Femur (tissue), 1 donor: ENCODE measurements around the gene ROBO2.

Experiments
- DNase-seq: peaks from one replicate; pipeline ENCODE4 v3.0.0-alpha.2; 2017

Gene ROBO2

DNA sequence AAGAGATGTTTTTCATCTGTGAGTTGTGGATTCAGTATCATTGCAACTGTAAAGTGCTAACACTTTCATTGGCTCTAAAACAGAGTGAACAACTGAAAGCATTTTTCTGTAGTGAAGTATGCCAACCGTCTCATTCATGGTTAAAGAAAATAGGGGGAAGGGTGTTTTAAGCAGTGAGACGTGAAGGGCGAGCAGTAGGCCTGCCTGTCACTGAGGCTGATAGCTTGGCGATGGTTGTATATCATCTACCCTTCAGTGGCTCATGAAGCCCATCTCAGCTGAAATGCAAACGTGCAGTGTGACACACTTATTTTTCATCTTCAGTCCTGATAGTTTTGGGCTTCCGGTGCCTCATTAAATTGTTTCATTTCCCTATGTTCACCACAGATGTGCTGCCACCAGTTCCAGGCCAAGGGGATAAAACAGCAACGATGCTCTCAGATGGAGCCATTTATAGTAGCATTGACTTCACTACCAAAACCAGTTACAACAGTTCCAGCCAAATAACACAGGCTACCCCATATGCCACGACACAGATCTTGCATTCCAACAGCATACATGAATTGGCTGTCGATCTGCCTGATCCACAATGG, 562.0 kb downstream of the ROBO2 start:
- DNase-seq = no peak

DNA sequence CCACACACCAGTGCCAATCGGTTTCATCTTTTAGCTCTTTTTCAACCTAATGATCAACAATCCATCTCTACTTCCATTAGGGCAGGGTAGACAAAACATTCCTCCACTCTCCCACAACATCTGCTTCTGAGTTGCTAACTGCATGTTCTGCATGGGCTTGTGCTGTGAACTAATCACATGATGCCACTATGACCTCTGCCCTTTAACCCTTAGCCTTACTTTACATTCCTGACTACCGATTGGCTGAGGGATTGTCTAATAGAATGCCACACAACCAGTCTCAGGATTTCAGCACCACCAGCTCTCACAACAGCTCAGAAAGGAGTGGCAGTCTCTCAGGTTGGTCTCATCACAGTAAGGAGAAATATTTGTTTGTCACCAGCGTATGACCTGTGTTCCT, 562.8 kb downstream of the ROBO2 start:
- DNase-seq = no peak

DNA sequence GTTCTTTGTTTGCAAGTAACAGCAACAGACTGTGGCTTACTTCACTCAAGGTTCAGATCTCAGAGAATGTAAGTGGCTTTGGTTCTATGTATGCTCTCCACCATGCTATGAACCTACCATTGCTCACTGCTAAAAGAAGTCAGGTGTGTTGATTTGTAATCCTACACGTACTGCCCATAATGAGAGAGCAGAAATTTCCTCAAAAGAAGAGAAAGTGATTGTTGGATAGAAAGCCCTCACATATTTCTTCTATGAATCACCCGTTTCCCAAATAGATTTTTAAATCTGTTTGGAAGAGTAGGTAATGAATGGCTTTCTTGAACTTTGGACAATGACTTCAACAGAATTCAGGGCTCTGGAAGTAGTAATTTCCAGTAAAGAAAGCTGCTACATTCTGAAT, 565.4 kb downstream of the ROBO2 start:
- DNase-seq = no peak

DNA sequence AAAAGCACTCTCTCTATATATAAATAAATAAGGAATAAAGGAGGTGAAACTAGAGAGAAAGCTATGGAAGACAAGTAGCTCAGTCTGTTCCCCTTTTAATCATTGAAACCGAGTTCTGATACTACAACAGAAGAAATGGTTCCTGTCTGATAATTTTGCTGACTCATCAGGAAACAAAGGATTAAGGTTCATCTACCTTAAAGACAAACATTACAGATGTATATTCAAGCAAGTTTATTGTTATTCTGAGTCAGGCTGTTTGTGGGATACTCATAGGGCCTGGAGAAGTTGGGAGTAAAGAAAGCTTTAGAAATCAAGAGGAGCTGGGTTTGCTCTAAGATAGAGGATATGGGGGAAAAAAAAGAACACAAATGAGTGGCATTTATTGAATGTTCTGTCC, 566.0 kb downstream of the ROBO2 start:
- no peak for DNase-seq

DNA sequence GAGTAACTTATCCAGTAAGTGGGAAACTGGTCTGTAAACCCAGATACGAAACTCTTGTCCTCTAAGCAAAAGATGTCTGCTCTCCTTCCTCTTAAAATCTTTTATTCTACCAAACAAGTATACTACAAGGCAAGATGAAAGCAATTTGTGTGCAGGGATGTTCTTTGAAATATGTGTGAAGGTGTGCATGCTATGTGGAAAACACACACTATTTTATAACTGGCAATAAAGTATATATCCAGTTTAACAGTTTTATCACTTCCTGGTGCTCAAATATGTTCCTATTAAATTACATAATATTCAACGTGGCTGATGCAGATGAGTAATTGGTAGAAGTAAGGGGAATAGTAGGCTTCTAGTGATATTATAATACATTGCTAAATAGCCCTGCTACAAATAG, 566.5 kb downstream of the ROBO2 start:
- DNase-seq = no peak

DNA sequence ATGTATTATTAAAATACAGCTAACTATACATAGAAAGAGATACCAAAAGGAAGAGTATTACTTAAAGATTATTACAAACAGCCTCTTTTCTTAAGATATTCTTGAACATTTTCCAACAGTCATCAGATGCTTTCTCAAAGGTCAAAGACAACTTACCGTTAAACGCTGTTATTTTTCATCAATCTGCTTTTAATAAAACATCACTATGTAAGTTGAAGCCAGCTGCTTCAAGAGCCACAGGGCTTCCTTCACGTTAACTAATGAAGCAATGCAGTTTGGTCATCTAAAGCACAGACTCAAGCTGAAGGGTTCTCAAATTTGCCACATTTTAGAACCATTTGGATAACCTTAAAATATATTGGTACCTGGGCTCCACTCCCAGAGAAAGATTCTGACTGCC, 578.8 kb downstream of the ROBO2 start:
- DNase-seq = no peak

DNA sequence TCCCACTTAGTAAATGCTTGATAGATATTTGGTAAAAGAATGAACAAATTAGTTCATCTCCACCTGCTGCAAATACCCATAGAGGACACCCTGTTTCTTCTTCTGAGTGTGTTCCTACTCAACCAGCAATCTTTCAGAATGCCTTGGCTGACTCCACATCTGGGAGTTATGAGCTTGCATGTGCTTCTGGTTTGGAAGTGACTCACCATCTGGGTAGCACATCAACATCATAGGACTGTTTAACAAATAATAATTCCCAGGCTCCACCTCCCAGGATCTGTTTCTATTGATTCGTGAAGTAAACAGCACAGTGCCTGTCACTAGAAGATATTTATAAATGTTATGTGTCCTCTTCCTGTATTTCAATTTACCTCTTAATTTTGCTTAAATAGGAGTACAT, 580.1 kb downstream of the ROBO2 start:
- DNase-seq = no peak

DNA sequence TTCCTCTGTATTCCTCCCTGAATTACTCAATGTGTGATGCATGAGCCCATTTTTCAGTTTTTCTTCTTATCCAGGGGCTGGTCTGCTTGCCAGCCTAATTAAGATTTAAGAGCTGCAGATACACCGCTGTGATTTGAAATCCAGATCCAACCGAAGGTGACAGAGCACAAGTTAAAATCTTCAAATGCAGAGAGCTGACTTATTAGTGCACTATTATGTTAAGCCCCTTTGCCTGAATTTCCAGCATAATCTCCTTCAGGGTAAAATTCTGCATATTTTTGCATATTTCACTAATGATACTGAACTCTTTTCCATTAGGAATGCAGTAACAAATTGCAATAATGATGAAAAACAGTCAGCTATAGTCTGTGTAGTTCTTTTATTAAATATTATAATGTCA, 583.6 kb downstream of the ROBO2 start:
- no peak for DNase-seq

DNA sequence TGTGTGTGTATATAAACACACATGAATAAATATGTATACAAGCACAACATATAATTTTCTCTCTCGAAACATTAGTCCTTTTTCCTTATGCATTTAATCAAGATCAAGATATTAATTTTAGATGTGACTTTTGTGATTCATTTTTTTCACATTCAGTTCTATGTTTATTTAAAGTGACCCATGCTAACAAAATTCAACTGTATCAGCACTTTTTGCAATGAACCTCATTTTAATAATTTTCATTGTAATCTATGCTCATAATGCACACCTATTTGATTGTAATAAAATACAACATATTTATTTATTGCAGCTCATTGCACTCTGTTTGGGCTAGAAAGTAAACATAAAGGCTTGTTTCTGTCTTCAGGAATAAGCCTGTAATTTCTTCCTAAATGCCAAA, 586.3 kb downstream of the ROBO2 start:
- no peak for DNase-seq

DNA sequence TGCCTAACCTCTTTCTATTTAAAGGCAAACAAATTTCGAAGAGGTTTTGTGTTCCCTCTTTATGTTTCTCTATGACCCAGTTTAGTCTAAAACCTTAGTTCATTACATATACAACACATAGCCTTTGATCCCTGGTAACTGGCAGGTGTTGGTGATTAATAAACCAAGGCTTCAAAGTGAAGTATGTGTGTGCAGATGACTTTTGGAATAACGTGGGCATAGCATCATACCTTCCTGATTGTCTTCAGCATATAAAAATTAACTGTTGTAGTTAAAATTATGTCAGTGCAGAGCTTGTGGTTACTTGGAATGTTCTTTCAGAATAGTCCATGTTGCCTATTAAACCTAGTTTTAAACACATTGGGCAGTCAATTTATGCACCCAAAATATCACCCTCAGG, 608.3 kb downstream of the ROBO2 start:
- DNase-seq = no peak

DNA sequence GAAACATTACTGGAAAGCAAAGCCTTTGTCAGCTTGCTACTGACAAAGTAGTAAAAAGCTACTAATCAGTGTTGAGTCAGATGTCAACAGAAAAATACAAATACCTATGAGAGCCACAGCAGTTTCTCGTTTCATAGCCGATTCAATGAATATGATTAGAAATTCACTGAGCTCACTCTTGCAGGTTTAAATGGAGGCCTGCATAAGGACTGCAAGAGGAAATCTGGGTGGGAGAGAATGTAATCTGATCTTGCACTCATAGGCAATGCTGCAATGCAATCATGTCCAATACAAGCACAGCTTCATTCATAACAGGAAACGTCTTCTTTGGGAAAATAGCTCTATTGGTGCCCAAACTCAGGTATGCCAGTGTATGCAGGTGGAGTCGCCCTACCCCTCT, 608.8 kb downstream of the ROBO2 start:
- no peak for DNase-seq

DNA sequence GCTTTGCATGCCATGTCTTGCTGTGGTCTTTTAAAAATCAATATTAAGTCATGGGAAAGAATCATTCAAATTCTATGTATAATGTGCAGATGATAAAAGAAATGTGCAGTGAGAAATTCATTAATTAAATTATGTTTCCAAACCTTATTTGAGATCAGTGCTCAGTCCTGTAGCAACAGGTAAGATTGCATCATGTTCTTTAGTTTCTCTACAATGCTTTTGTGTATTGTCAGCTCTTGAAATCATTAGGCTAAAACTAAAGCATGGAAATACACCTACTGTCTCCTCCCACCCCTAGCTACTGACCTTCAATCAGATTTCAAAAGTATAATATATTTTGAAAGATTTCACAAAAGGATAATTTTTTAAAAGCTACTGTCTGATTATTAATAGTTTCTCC, 612.7 kb downstream of the ROBO2 start:
- DNase-seq = no peak

DNA sequence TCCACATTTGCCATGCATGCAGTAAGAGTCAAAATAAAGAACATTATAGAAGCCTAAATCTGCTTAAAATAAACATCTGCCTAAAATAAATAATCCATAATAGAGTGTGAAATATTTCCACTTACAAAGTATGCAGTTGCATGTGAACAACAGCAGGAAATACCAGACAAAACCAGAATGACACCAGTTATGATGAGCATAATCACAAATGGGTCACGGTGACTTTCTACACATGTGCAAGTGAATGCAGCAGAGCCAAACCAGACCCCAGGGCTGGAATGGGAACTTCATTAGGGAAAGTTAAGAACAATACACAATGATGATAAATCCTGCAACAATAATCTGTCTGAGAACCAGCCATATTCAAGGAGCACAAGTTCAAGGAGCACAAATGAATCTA, 615.5 kb downstream of the ROBO2 start:
- no peak for DNase-seq

DNA sequence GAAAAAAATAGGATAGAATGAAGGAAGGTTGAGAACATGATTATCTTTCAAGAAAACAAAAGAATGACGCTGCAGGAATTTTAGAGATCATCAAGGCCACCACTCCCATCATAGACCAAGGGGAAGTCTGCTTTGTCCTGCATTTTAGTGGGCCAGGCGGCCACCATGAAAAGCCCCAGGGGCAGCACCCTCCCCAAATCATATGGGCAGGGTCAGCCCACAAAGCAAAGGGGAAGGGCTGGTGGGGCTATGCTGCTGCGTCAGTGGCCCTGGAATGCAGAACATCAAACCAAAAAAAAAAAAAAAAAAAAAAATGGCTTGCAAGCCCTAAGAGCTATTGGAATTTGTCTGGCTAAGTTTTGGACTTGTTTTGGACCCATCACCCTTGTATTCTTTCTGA, 620.8 kb downstream of the ROBO2 start:
- DNase-seq = no peak

DNA sequence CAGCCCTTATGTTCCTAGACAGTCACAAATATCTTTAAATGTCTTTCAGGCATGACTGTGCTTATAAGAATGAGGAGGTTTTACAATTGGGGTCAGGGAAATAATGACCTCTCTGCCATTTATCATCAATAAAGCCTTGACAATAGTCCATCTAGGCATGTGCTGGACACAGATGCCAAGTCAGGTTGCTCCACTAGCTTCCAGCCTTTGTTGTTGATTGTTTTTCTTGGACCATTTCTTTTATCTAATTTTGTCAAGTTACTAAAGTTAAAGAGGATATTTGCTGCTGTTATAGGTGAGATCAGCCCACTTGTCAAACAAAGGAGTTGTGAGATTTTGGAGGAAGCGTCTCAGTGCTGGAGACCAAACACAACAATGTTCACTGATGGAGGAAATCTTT, 628.0 kb downstream of the ROBO2 start:
- no peak for DNase-seq

DNA sequence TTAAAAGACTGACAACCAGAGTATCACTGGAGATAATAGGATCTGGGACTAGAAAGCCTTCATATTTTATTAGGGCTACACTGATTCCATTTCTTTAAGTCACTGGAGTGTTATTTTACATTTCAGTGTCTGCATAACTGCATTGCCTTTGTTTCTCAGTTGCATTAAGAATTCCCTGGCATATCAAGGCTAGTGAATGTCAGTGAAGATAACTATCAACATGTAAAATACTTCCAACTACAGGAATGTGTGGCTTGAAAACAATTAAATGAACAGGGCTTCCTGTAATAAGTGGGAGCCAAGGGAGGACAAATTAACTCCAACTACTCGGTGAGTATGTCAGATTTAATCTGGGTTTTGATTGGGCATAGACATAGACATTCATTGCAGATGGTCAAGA, 628.5 kb downstream of the ROBO2 start:
- DNase-seq = no peak

DNA sequence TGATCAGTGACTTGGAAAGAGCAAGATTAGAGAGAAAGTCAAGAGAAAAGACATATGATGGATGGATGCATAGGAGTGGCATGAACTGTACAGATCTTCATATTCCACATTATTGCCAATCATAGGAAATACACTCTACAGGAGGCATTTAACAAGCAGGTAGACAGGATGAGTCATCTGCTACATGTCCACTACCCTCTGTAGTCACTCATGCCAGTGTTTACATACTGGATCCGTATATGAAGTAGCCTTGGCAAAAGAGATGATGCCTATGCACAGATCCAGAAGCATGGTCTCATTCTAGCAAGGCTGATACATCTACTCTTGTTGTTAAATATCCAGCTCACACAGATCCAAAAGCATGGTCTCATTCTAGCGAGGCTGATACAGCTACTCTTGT, 632.1 kb downstream of the ROBO2 start:
- no peak for DNase-seq

DNA sequence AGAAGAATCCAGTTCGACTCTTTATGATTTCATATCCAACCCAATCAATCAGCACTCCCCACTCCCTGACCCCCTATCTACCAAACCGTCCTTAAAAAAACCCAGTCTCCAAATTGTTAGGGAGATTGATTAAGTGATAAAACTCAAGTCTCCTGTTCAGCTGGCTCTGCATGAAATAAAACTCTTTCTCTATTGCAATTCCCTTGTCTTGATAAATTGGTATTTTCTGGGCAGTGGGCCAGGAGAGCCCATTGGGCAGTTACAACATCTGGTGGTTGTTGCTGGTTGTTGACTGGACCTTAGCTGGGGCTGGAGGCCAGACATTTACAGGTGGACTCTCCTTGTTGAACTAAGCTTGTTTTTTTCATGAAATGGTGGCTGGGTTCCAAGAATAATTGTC, 642.3 kb downstream of the ROBO2 start:
- DNase-seq = no peak

DNA sequence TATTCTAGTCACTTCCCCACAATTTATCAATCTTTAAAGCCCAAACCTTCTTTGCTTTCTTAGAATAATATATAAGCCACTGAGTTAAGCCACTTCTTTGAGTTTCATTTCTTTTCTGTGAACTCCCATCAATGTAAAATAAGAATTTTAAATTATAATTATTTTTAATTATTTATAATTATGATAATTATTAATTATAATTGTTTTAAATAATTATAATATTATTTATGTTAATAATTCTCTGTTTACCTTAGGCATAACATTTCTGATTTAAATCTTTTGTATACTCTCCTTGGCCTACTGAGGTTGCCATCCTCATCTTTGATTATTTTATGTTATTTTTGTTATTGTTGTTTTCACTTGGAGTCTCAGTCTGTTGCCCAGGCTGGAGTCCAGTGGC, 644.2 kb downstream of the ROBO2 start:
- no peak for DNase-seq

DNA sequence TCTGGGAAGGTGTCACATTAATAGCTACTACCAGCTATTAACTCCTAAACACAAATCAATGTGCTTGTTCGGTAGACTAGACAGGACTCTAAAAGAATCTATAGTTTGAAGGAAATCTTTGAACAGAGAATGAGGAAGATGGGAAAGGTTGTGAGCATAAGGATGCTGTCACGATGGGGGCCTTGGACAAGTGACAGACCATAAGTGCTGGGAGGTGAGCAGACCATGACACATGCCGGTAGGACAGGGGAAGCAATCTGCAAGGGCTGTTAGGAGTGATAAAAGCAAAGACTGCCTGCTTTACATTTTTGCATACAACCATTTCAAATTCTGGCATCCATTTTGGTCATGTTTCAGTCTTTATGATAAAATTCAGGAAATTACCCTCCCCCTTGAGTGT, 645.8 kb downstream of the ROBO2 start:
- no peak for DNase-seq

DNA sequence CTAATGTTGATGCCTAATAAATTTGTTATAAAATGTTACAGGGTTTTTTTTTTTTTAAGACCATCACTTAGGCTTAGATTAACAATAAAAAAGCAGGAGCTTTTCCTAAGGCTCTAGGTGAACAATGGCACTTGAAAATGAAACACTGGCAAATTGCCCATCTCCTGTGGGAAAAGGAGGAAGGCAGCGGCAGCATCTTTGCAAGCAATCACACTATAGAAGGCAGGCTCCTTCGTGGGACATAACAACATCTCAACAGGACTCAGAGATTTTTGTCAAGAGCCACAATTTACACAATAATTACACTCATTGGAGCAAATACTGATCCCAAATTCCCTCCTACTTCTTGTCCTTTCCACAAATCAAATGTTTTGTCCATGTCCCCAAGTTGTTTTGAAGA, 646.7 kb downstream of the ROBO2 start:
- no peak for DNase-seq

DNA sequence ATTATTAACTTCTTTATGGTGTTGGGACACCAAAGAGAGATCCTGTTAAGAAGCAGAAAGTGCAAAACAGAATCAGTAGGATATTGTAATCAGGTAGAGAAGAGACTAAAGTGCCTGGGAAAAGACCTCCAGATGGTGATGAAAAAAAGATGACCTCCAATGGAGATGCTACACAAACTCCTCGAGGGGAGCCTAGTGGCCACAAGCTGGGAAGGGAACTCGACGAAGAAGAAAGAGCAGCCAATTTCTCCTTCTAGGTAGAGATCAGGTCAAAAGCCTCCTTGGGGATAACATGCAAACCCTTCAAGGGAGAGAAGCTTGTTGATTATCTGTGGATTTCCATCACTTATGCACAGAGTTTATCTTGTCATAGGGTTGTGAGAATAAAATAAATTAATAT, 647.6 kb downstream of the ROBO2 start:
- DNase-seq = no peak

DNA sequence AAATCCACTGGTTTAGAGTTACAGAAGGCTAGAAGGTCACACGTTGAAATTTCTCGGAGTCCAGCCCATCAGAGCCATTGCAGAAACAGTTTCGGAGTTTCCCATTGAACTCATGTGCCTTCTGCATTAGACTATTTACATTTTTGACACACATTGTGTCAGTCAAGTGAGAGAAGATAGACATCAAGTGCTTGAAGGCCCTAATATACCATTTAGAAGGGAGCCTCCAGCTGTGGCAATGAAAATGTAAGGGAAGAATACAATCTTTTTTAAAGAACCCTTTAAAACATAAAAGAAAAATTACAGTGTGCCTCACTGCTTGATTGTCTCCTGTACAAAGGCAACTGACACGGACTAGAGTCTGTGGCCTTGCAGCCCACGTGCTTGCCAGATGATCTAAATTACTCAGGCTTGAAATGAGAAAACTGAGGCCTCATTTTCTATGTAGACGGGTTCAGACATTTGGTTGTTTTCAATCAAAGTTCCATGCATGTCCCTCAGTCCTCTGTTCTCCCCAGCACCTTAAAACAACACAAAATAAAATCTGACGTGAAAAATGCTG, 650.5 kb downstream of the ROBO2 start:
- DNase-seq = no peak

DNA sequence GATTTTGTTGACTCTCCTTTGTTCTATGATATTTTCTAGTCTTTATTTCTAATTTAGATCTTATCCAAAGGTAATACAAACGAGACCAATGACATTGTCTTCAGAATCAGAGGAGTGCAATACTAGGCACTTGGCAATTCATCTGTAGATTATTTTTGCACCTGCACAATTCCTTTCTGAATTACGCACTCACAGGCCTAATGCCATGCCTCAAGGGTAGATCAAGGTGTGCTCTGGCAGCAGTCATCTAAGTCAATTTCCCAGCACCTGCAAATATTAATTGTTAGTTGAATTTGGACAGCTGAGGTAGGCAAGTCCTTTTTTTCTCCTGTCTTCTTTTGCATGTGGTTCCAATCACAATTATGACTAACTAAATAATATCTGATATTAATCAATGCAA, 653.2 kb downstream of the ROBO2 start:
- no peak for DNase-seq

DNA sequence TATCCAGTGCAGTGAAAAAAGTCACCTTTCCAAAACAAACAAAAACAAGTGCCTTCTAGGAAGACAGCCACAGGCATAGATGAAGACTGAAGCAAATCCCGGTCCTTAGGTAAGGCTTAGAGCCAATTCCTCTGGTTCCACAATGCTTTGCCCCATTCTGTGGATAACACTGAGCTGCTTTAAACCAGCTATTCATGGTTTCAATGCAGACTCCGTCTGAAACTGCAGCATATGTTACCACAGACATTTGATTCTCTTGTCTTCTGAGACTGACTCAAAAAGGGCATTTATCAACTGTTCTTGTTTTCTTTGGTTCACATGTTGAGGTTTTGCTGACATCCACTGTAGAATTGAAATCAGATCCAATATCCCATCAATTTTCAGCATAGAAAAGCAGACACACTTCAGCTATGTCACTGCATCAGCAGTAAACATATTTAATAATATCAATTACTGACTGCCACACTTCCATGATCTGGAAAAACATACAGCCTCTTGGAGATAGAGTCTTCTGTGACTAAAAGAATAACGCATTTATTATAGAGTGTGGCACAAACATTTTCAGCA, 659.3 kb downstream of the ROBO2 start:
- no peak for DNase-seq
